ENCODE data around the gene CLEC4E.
A peak's percentile ranks its signal among the peaks of the same experiment; 100 is the strongest.
"Not testable (repeated sequence)": the region's sequence is repeated elsewhere in the genome, so short reads cannot be mapped to it uniquely, and the experiment has no call there.

Gene CLEC4E

GRCh38 chr12:8540831-8541230, at the start of gene CLEC4E:
Gene CLEC4E, minus strand, starts transcription at chr12:8540905. Its CDS starts 108 bp downstream, at chr12:8540797.
- not testable (repeated sequence) for H3K9me3 ChIP-seq, H3K27me3 ChIP-seq
- H3K4me1 ChIP-seq (ENCODE audit: control insufficient read depth in 1 of 2, insufficient read depth in 1 of 2, low read depth in 1 of 2, low read length in 1 of 2), result peaks cover 70 to 85% of the 10 kb centered on the region in 2 experiments
- H3K4me3 ChIP-seq (ENCODE audit: low read depth in 1 of 2, low read length in 1 of 2), result peak within 1 kb of the TSS; percentile 73 to 86
- H3K36me3 ChIP-seq, result peaks cover 36% of the 10 kb centered on the region
- H3K27ac ChIP-seq, result peak within 1 kb of the TSS; percentile 94

GRCh38 chr12:8589679-8590078, 49.0 kb upstream of the CLEC4E start:
- no peak overlapping the region for H3K4me3 ChIP-seq (ENCODE audit: low read depth in 1 of 2, low read length in 1 of 2)
- no peaks in the 10 kb centered on the region for H3K36me3 ChIP-seq
- peaks cover 6 to 9% of the 10 kb centered on the region in 2 experiments for H3K4me1 ChIP-seq (ENCODE audit: control insufficient read depth in 1 of 2, insufficient read depth in 1 of 2, low read depth in 1 of 2, low read length in 1 of 2)
- no peaks in the 10 kb centered on the region for H3K9me3 ChIP-seq
- no peaks in the 10 kb centered on the region for H3K27me3 ChIP-seq
- H3K27ac ChIP-seq, result no peak overlapping the region
- TF ChIP-seq, protein P1, sequence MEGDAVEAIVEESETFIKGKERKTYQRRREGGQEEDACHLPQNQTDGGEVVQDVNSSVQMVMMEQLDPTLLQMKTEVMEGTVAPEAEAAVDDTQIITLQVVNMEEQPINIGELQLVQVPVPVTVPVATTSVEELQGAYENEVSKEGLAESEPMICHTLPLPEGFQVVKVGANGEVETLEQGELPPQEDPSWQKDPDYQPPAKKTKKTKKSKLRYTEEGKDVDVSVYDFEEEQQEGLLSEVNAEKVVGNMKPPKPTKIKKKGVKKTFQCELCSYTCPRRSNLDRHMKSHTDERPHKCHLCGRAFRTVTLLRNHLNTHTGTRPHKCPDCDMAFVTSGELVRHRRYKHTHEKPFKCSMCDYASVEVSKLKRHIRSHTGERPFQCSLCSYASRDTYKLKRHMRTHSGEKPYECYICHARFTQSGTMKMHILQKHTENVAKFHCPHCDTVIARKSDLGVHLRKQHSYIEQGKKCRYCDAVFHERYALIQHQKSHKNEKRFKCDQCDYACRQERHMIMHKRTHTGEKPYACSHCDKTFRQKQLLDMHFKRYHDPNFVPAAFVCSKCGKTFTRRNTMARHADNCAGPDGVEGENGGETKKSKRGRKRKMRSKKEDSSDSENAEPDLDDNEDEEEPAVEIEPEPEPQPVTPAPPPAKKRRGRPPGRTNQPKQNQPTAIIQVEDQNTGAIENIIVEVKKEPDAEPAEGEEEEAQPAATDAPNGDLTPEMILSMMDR (IDR thresholded peaks at IDR 0.05), result no peak

GRCh38 chr12:8584478-8584877, 43.8 kb upstream of the CLEC4E start:
- H3K4me3 ChIP-seq (ENCODE audit: low read depth in 1 of 2, low read length in 1 of 2); H3K4me1 ChIP-seq (ENCODE audit: control insufficient read depth in 1 of 2, insufficient read depth in 1 of 2, low read depth in 1 of 2, low read length in 1 of 2); H3K36me3 ChIP-seq; H3K27ac ChIP-seq; H3K27me3 ChIP-seq; H3K9me3 ChIP-seq: not testable (repeated sequence)

GRCh38 chr12:8584004-8584403, 43.3 kb upstream of the CLEC4E start:
- Histone ChIP-seq H3K4me3 (ENCODE audit: low read depth in 1 of 2, low read length in 1 of 2) (no peak overlapping the region), H3K9me3 (no peaks in the 10 kb centered on the region), H3K36me3 (no peaks in the 10 kb centered on the region), H3K27ac (peak overlapping the region; percentile 54), H3K4me1 (ENCODE audit: control insufficient read depth in 1 of 2, insufficient read depth in 1 of 2, low read depth in 1 of 2, low read length in 1 of 2) (peaks cover 8% of the 10 kb centered on the region in 2 experiments), H3K27me3 (no peaks in the 10 kb centered on the region)
- TF ChIP-seq, protein P1 (IDR thresholded peaks at IDR 0.05), result no peak

GRCh38 chr12:8581098-8581784, 40.5 kb upstream of the CLEC4E start:
- H3K36me3 ChIP-seq, result no peaks in the 10 kb centered on the region
- H3K4me3 ChIP-seq (ENCODE audit: low read depth in 1 of 2, low read length in 1 of 2), result no peak overlapping the region
- TF ChIP-seq, protein P1 (IDR thresholded peaks at IDR 0.05), result no peak
- no peak overlapping the region for H3K27ac ChIP-seq
- no peaks in the 10 kb centered on the region for H3K9me3 ChIP-seq
- H3K4me1 ChIP-seq (ENCODE audit: control insufficient read depth in 1 of 2, insufficient read depth in 1 of 2, low read depth in 1 of 2, low read length in 1 of 2), result peaks cover 8% of the 10 kb centered on the region in 2 experiments
- H3K27me3 ChIP-seq, result no peaks in the 10 kb centered on the region

GRCh38 chr12:8577879-8578278, 37.2 kb upstream of the CLEC4E start:
- no peaks in the 10 kb centered on the region for H3K27me3 ChIP-seq
- peaks cover 8 to 9% of the 10 kb centered on the region in 2 experiments for H3K4me1 ChIP-seq (ENCODE audit: control insufficient read depth in 1 of 2, insufficient read depth in 1 of 2, low read depth in 1 of 2, low read length in 1 of 2)
- H3K27ac ChIP-seq, result no peak overlapping the region
- TF ChIP-seq, protein P1 (IDR thresholded peaks at IDR 0.05), result no peak
- no peaks in the 10 kb centered on the region for H3K9me3 ChIP-seq
- H3K36me3 ChIP-seq, result no peaks in the 10 kb centered on the region
- no peak overlapping the region for H3K4me3 ChIP-seq (ENCODE audit: low read depth in 1 of 2, low read length in 1 of 2)
